NT2/D1 (cell line): ENCODE measurements around the gene HAP1.

ENCODE experiments used
- YY1 ChIP-seq: IDR thresholded peaks from 2 replicates; pipeline ENCODE4 v1.6.1; 2011; ENCODE audit not compliant: insufficient read length, insufficient read depth
- ZNF274 ChIP-seq: IDR thresholded peaks from 2 replicates; pipeline ENCODE4 v1.6.1; 2011; ENCODE audit warnings: mild to moderate bottlenecking, low read depth, low read length

DNA sequence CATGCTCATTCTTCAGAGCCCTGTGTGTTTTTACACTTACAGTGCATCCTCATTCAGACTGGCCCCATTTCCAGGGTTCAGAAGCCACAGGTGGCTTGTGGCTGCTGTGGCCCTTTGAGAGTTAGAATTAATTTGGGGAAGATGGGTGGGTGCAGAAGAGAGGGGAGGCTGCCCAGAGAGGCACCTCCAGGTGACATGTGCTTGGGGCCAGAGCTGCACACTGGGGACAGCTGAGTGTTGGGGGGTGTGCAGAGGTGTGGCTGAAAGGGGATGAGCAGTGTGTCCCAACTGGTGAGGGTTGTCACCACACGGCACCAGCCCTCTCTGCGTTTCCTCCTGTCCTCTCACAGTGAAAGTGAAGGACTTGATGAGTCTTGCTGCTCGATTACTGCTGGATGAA lies 52.7 kb downstream of the HAP1 start:
- TF ChIP-seq ZNF274 (no peak), YY1 (no peak)
